Peyer's patch (tissue), 4 donors: ENCODE measurements around the gene ADCY3. TPM values are rescaled to one million over a fixed set of nuclear protein-coding genes. Genes with fewer than 3 reads are reported as not detected.
A peak's percentile ranks its signal among the peaks of the same experiment; 100 is the strongest.

ENCODE experiments used
- DNase-seq, 3 donors: peaks; one replicate each; pipeline ENCODE4 v3.0.0-alpha.2; 2017 to 2019
- H3K27ac ChIP-seq, 4 donors: fragments of 200-600 bp; sonication (generic); one replicate each; pipeline ENCODE4 v1.5.1; 2016 to 2019
- H3K27me3 ChIP-seq, 2 donors: fragments of 200-600 bp; sonication (generic); one replicate each; pipeline ENCODE4 v1.5.1; 2019
- H3K36me3 ChIP-seq, 3 donors: fragments of 200-600 bp; sonication (generic); one replicate each; pipeline ENCODE4 v1.5.1; 2016 to 2019
- H3K4me1 ChIP-seq, 4 donors: fragments of 200-600 bp; sonication (generic); one replicate each; pipeline ENCODE4 v1.5.1; 2016 to 2019
- H3K4me3 ChIP-seq, 4 donors: fragments of 200-600 bp; sonication (generic); 1 replicate in 3 of 4; 2 replicates in 1 of 4; pipeline ENCODE4 v1.5.1; 2016 to 2019; ENCODE audit warnings: mild to moderate bottlenecking in 1 of 4
- H3K9me3 ChIP-seq, 4 donors: fragments of 200-600 bp; sonication (generic); one replicate each; pipeline ENCODE4 v1.5.1; 2016 to 2019; ENCODE audit warnings: mild to moderate bottlenecking in 1 of 4
- CTCF ChIP-seq, 6 experiments: fragments of 450-650 bp in 4 of 6; fragments of 200-600 bp in 2 of 6; sonication (generic) in 1 of 6; IDR thresholded peaks; one replicate each; pipeline ENCODE4 v1.5.1; 2017 to 2019; ENCODE audit warnings: antibody characterized with exemption in 6 of 6, mild to moderate bottlenecking in 3 of 6, moderate library complexity in 1 of 6
- POLR2A ChIP-seq, 2 donors: fragments of 450-650 bp; IDR thresholded peaks; one replicate each; pipeline ENCODE4 v1.5.1; 2017; ENCODE audit warnings: antibody characterized with exemption in 2 of 2, mild to moderate bottlenecking in 2 of 2, moderate library complexity in 2 of 2
- total RNA-seq, 4 donors: library from RNA; depleted of rRNA; stranded (reverse); fragments of >200 nt; gene quantifications; one replicate each; pipeline ENCODE4 v1.1.0, GENCODE V29; 2016

ADCY3 gene
- total RNA-seq, 4 donors from 2014 or later: 23.6 to 195 (median 56.4) TPM

- Histone ChIP-seq H3K27ac (peak overlapping the region in 2 of 4 donors; percentile 0 to 59), H3K36me3 (no peaks in the 10 kb centered on the region), H3K9me3 (no peaks in the 10 kb centered on the region), H3K4me1 (no peaks in the 10 kb centered on the region), H3K4me3 (no peak overlapping the region), H3K27me3 (no peaks in the 10 kb centered on the region)
- no peak for DNase-seq
- TF ChIP-seq CTCF (IDR thresholded peaks at IDR 0.05): no peak
- no peak for TF ChIP-seq POLR2A (IDR thresholded peaks at IDR 0.05)
Measured at GRCh38 chr2:24873619-24874018, 46.4 kb downstream of the ADCY3 start.

GRCh38 chr2:24872344-24873115 lies 47.5 kb downstream of the ADCY3 start:
- no peak for DNase-seq
- Histone ChIP-seq H3K27me3 (no peaks in the 10 kb centered on the region), H3K4me3 (no peak overlapping the region), H3K27ac (peak overlapping the region in 3 of 4 donors; percentile 31 to 65 (median 65)), H3K36me3 (no peaks in the 10 kb centered on the region), H3K9me3 (no peaks in the 10 kb centered on the region), H3K4me1 (no peaks in the 10 kb centered on the region)
- TF ChIP-seq POLR2A (IDR thresholded peaks at IDR 0.05) (no peak), CTCF (IDR thresholded peaks at IDR 0.05) (no peak)

GRCh38 chr2:24871852-24872333 lies 48.1 kb downstream of the ADCY3 start:
- Histone ChIP-seq H3K9me3 (no peaks in the 10 kb centered on the region), H3K27me3 (no peaks in the 10 kb centered on the region), H3K36me3 (no peaks in the 10 kb centered on the region), H3K4me1 (no peaks in the 10 kb centered on the region), H3K27ac (peak overlapping the region in 2 of 4 donors; percentile 65), H3K4me3 (no peak overlapping the region)
- TF ChIP-seq POLR2A (IDR thresholded peaks at IDR 0.05): no peak
- TF ChIP-seq CTCF (IDR thresholded peaks at IDR 0.05): no peak
- peak in 1 of 3 donors; percentile 43 for DNase-seq

- Histone ChIP-seq H3K9me3 (no peaks in the 10 kb centered on the region), H3K4me3 (no peak overlapping the region), H3K4me1 (no peaks in the 10 kb centered on the region), H3K27me3 (no peaks in the 10 kb centered on the region), H3K27ac (peak overlapping the region in 2 of 4 donors; percentile 65), H3K36me3 (no peaks in the 10 kb centered on the region)
- TF ChIP-seq POLR2A (IDR thresholded peaks at IDR 0.05) (no peak), CTCF (IDR thresholded peaks at IDR 0.05) (no peak)
- DNase-seq: peak in 1 of 3 donors; percentile 27
Measured at GRCh38 chr2:24870891-24871705, 48.9 kb downstream of the ADCY3 start.

- H3K27ac ChIP-seq: no peak overlapping the region
- no peaks in the 10 kb centered on the region for H3K27me3 ChIP-seq
- H3K4me3 ChIP-seq: no peak overlapping the region
- no peak for TF ChIP-seq CTCF (IDR thresholded peaks at IDR 0.05)
- TF ChIP-seq POLR2A (IDR thresholded peaks at IDR 0.05): no peak
- no peaks in the 10 kb centered on the region for H3K4me1 ChIP-seq
- H3K9me3 ChIP-seq: no peaks in the 10 kb centered on the region
- peak in 1 of 3 donors; percentile 34 for DNase-seq
- H3K36me3 ChIP-seq: no peaks in the 10 kb centered on the region
Measured at GRCh38 chr2:24870440-24870839, 49.6 kb downstream of the ADCY3 start.
